Mammary microvascular endothelial cell (primary cell): ENCODE measurements around the gene GALNT9. TPM values are rescaled to one million over a fixed set of nuclear protein-coding genes. Genes with fewer than 3 reads are reported as not detected.

Experiments used
- total RNA-seq: library from RNA; depleted of rRNA; stranded (reverse); fragments of >200 nt; gene quantifications from 2 replicates; pipeline ENCODE4 v1.2.3, GENCODE V29; 2015

Gene GALNT9
- 2.1 TPM in 1 of 2 replicates, not detected in the other for total RNA-seq

DNA sequence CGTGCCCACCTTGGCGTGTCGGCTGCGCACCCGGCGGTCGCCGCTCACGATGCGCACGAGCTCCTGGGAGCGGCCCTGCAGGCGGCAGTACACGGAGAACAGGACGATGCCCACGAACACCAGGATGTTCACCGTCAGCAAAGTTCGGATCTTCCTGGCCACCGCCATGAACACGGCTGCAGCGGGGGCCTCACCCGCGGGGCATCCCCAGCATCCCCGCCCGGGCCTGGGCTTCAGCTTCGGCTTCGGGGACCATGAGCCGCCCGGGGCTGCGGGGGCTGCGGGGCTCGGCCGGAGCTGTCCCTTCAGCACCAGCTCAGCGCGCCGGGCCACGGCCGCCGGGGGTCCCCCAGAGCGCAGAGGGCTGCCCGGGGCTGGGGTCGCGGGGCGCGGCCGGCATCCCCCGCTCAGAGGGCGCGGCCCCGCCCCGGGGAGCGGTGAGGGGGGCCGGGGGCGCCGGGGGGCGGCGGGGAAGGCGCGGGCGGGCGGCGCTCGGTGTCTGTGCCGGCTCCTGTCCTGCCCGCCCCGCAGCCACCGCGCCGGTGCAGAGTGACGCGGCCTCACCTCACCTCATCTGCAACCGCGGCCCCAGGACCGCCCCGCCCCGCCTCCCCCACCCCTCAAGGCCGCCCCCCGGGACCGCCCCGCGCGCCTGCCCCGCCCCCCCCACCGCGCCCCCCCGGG is at the start of gene GALNT9:
TSS of gene GALNT9 (minus strand) at position 554 of the 684 bp plus-strand sequence. CDS start at position 168, 386 bp downstream.

Other genes starting within 250 kb of the GALNT9 start
- gene DDX51, start 185.3 kb downstream of the GALNT9 start, total RNA-seq, result 9.7 and 10.8 TPM in 2 replicates
- 27.4 and 41.4 TPM in 2 replicates for gene NOC4L, start 185.1 kb downstream of the GALNT9 start, total RNA-seq
- gene FBRSL1, start 160.6 kb upstream of the GALNT9 start, total RNA-seq, result 11.6 and 14.1 TPM in 2 replicates